GM12865 (cell line): ENCODE results near the gene IMPACT.

Experiments
- DNase-seq: peaks from one replicate; pipeline ENCODE4 v3.0.0; 2010; ENCODE audit warnings: low read depth
- H3K4me3 ChIP-seq: 2 replicates; pipeline ENCODE4 v1.5.1; 2011; ENCODE audit warnings: mild to moderate bottlenecking, low read depth, low read length, control low read depth
- TF ChIP-seq, protein P1 (sequence below): IDR thresholded peaks from 2 replicates; pipeline ENCODE4 v1.5.1; 2011; ENCODE audit warnings: low read length, control low read depth, low read depth, inconsistent platforms; ENCODE audit not compliant: insufficient read depth; ENCODE audit errors: missing control alignments

Gene IMPACT

DNA sequence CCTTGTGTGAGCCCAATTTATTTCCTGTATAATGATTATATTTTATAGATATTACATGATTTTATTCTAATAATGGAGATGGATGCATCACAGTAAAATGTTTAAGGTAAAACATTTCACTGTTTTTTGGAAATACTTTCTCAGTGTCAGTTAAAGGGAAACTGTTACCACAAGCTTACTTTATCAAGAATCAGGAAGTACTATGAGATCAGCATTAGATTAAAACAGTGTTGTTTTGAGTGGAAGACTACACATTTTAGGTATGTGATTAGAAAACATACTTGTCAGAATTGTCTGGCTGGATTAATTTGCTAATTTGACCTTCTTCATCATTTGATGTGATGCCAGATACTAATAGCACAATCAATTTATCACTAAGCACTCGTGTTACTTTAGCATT, 33.9 kb downstream of the IMPACT start, which contains the start of gene HRH4:
Gene HRH4, plus strand, starts transcription at position 250 of the 400 bp plus-strand sequence. Its CDS starts 92 bp downstream, at position 342.
- no peak for DNase-seq
- TF ChIP-seq, protein P1, sequence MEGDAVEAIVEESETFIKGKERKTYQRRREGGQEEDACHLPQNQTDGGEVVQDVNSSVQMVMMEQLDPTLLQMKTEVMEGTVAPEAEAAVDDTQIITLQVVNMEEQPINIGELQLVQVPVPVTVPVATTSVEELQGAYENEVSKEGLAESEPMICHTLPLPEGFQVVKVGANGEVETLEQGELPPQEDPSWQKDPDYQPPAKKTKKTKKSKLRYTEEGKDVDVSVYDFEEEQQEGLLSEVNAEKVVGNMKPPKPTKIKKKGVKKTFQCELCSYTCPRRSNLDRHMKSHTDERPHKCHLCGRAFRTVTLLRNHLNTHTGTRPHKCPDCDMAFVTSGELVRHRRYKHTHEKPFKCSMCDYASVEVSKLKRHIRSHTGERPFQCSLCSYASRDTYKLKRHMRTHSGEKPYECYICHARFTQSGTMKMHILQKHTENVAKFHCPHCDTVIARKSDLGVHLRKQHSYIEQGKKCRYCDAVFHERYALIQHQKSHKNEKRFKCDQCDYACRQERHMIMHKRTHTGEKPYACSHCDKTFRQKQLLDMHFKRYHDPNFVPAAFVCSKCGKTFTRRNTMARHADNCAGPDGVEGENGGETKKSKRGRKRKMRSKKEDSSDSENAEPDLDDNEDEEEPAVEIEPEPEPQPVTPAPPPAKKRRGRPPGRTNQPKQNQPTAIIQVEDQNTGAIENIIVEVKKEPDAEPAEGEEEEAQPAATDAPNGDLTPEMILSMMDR, result no peak
- no peak within 1 kb of the TSS for H3K4me3 ChIP-seq

DNA sequence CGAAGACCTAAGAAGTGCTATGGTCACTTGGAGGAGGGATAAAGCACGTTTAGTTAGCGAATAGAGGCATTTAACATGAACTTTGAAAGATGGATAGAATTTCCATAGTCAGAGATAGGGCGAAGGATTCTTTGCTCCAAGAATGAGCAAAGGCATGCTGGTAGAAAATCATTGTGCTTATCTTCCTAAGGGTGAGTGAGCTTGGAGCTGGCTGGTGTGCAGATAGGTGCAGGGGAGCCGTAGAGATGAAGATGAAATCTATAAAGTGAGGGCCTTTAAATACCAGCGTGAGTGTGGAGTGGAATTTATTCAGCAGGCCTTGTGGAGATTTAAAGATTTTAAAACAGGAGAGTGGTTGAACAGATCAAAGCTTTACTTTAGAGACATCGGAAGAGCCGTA, 35.5 kb downstream of the IMPACT start:
- no peak for DNase-seq
- TF ChIP-seq, protein P1, result no peak
- no peak overlapping the region for H3K4me3 ChIP-seq

DNA sequence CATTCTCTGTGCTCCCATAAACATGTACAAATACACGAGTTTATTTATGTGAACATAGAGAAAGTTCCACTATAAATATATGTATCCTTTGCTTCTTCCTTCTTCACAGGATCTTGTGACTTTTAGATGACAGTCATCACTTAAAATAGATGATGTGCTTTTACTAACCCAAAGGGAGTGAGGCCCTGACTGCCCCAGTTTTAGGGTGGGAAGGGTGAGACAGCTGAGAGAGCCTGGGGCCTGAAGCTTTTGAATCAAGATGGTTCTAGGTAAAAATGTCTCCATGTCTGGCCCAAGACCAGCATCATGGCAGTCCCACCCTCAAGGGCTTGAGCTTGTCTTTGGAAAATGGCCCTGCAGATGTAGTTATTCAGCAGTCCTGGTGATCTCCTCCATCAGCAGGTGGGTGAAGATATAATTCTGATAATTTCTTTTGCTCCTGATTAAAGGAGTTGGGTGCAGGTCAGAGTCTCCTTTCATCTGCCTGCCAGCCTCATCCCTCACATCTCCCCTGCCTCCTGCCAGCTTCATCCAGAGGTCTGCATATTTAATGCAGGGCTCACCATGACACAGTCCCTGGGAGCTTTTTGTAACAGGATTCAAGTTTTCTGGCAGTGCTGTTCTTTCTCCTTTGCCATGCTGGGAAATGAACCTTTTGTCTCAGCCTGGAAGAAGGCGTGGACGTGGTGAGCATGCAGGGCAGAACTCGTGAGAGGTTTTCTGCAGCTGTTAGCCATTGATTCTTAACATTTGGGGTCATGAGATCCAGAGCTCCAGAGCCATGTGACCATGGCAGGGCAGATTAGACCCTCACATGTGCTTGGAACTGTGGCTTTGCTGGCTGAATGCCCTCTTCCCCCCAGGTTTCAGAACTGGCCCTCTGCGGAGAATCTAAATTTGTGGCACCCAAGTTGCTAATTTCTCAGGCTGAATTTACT, 36.6 kb downstream of the IMPACT start:
- H3K4me3 ChIP-seq, result no peak overlapping the region
- TF ChIP-seq, protein P1, result no peak
- no peak for DNase-seq

DNA sequence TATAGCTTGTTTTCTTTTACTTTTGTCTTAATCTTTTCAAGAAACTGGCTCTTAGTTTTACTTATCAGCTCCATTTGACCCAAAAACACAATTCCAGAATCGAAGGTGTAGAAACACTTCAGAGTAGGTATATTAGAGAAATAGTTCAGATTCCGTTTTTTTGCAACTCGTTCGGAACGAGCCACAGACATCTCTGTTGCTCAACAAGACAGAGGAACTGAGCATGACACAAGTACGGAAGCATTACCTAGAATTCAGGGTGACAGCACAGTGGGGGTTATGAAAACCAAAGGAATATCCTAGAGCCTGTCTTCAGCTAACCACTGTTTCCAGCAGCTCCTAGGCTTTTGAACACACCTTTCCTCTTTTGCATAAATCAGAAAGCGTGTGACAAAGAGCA, 39.0 kb downstream of the IMPACT start:
- H3K4me3 ChIP-seq, result no peak overlapping the region
- TF ChIP-seq, protein P1, result no peak
- no peak for DNase-seq

DNA sequence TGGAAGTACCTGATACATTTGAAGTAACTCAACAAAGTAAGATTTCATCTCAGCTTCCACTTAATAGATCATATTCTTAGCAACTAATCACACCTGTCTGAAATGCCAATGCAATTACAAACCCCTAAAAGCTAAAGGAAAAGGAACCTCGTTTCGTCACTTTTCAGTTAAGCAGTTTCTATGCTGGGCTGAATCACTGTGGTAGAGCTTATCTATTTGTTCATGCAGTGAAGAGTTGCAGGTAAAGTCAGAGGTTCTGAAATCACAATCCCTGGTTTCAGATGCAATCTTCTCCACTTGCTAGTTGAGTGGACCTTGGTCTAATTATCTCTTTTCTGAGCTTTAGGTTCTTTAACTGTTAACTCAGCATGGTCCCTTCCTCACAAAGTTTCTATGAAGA, 40.3 kb downstream of the IMPACT start:
- TF ChIP-seq, protein P1, result no peak
- DNase-seq, result no peak
- no peak overlapping the region for H3K4me3 ChIP-seq

DNA sequence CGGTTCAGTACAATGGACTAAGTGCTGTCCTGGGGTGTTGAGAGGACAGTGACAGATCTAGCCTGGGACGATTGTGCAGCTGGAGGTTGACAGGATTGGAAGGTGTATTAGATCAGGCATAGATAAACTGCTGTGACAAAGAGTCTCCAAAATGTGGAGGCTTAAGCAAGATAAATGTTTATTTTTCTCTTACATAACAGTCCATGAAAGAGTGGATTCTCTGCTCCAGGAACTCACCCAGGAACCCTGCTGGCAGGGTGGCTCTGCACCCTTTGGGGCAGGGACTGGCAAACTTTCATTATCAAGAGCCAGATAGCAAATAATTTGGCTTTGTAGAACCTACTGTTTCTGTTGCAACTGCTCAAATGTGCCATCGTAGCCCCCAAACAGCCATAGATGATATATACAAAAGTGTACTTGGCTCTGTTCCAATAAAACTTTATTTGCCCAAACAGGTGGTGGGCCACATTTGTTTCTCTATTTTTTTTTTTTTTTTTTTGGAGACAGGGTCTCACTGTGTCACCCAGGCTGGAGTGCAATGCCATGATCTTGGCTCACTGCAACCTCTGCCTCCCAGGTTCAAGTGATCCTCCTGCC, 43.6 kb downstream of the IMPACT start:
- H3K4me3 ChIP-seq, result no peak overlapping the region
- DNase-seq, result no peak
- TF ChIP-seq, protein P1, result no peak

DNA sequence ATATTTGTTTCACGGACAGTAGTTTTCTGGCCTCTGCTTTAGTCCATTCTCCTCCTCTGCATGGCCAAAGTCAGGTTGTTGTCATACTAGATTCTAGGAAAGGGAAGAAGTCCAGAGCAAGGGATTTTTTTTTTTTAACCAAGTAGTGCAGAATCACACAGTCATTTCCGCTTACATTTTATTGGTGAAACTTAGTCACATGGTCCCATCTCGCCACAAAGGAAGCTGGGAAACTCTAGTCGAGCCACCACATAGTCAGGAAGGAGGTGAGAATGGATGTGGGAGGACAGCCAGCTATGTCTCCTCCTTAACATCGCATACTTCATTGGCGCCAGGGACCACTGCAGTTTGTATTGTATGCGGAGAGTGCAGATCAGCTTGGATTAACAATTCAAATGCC, 44.3 kb downstream of the IMPACT start:
- H3K4me3 ChIP-seq, result no peak overlapping the region
- TF ChIP-seq, protein P1, result no peak
- DNase-seq, result no peak
